ENCODE results near the gene TRAM2. TPM values are rescaled to one million over a fixed set of nuclear protein-coding genes. Genes with fewer than 3 reads are reported as not detected.

TRAM2 gene
- total RNA-seq, 4 donors from 2014 or later, result 3.8 to 33.2 (median 17.6) TPM

DNA sequence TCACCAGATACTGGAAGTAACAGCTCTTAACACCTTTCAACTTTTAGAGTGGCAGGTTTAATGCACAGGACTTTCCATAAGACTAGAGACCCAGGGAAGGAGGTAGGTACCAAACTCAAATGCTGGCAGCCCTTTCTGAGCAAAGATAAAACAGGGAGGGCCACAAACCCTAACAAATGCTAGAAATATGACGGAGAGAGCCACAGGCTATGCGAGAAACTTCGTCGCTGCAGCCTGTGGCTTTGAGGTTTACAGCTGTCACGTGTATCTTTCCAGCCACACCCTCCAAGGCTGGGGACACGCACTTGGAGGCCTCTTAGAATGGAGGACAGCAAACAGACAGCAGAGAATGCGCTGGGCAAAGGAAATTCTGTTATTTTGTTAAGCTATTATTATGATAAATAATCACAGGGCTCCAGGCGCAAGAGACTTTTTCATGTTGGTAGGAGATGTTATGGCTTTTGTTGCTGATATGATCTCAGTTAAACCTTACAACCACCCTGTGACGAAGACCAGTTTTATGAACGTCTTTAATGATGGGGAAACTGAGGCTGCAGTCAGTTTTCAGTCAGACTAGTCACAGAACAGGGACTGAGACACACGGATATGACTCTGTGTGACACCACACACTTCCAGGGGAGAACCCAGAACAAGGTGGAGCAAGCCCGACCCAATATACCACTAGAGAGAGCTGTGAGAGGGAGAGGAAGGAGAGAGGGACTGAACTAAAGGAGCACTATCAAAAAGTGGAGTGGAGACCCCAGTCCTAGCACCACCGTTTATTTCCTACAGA lies 2.0 kb downstream of the TRAM2 start:
- Histone ChIP-seq H3K4me1 (peaks cover 5 to 14% of the 10 kb centered on the region in 2 donors), H3K27ac (peak overlapping the region; percentile 94 to 99), H3K36me3 (no peaks in the 10 kb centered on the region), H3K27me3 (no peaks in the 10 kb centered on the region), H3K4me3 (peak overlapping the region; percentile 69 to 75), H3K9me3 (no peaks in the 10 kb centered on the region)
- intact Hi-C loops (cut with DNase I; ENCODE audit: low total_unique reads), result loop anchor here (10.0 kb wide), 1 partner anchor 60 kb away; no protein-coding TSS in a partner anchor
- TF ChIP-seq, protein P1, sequence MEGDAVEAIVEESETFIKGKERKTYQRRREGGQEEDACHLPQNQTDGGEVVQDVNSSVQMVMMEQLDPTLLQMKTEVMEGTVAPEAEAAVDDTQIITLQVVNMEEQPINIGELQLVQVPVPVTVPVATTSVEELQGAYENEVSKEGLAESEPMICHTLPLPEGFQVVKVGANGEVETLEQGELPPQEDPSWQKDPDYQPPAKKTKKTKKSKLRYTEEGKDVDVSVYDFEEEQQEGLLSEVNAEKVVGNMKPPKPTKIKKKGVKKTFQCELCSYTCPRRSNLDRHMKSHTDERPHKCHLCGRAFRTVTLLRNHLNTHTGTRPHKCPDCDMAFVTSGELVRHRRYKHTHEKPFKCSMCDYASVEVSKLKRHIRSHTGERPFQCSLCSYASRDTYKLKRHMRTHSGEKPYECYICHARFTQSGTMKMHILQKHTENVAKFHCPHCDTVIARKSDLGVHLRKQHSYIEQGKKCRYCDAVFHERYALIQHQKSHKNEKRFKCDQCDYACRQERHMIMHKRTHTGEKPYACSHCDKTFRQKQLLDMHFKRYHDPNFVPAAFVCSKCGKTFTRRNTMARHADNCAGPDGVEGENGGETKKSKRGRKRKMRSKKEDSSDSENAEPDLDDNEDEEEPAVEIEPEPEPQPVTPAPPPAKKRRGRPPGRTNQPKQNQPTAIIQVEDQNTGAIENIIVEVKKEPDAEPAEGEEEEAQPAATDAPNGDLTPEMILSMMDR (IDR thresholded peaks at IDR 0.05), result no peak
- TF ChIP-seq POLR2A (IDR thresholded peaks at IDR 0.05), result no peak
- DNase-seq, result peak in 1 of 2 donors; percentile 36

DNA sequence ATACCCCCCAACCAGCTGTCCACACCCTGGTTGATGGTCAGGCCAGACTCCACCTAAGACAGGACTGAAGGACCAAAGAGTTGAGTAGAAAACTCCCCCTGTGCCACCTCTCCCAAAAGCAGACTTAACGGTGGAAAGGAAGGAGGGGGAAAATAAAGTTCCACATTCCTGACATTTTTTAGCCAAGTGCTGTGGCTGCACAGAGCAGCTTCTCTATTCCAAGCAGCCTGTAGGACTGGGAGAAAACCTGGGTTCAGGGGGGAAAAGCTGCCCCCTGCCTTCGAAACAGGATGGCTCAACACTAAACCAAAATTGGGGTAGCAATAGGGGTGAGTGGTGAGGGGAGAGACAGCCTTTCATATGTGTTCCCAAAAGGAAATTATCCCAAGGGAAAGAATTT lies 3.6 kb downstream of the TRAM2 start:
- TF ChIP-seq, protein P1 (IDR thresholded peaks at IDR 0.05), result no peak
- no peak for TF ChIP-seq POLR2A (IDR thresholded peaks at IDR 0.05)
- H3K4me3 ChIP-seq, result peak overlapping the region in 1 of 2 donors; percentile 8
- no peaks in the 10 kb centered on the region for H3K9me3 ChIP-seq
- H3K27me3 ChIP-seq, result no peaks in the 10 kb centered on the region
- H3K4me1 ChIP-seq, result peaks cover 4 to 16% of the 10 kb centered on the region in 2 donors
- intact Hi-C loops (cut with DNase I; ENCODE audit: low total_unique reads), result loop anchor here (10.0 kb wide), 1 partner anchor 58 kb away; no protein-coding TSS in a partner anchor
- DNase-seq, result no peak
- H3K36me3 ChIP-seq, result no peaks in the 10 kb centered on the region
- peak overlapping the region; percentile 94 to 99 for H3K27ac ChIP-seq

DNA sequence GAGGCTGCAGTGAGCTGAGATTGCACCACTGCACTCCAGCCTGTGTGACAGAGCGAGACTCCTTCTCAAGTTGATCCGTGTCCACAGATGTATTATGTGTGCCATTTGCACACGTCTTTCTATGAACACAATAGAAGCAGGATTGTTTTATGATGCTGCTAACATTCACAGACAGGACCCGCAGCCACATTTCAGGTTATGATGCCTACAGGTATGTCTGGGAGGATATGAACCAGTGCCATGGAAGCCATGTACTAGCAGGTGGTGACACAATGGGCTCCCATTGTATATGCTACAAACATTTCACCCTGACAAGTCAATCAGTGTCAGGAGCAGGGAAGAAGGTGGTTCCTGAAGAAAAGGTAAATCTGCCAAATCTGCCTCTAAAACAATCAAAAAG lies 4.3 kb downstream of the TRAM2 start:
- intact Hi-C loops (cut with DNase I; ENCODE audit: low total_unique reads), result loop anchor here (10.0 kb wide), 1 partner anchor 58 kb away; no protein-coding TSS in a partner anchor
- no peaks in the 10 kb centered on the region for H3K27me3 ChIP-seq
- peak overlapping the region; percentile 94 to 99 for H3K27ac ChIP-seq
- no peaks in the 10 kb centered on the region for H3K36me3 ChIP-seq
- no peaks in the 10 kb centered on the region for H3K9me3 ChIP-seq
- peaks cover 0 to 16% of the 10 kb centered on the region in 2 donors for H3K4me1 ChIP-seq
- DNase-seq, result no peak
- TF ChIP-seq POLR2A (IDR thresholded peaks at IDR 0.05), result no peak
- TF ChIP-seq, protein P1 (IDR thresholded peaks at IDR 0.05), result no peak
- no peak overlapping the region for H3K4me3 ChIP-seq

DNA sequence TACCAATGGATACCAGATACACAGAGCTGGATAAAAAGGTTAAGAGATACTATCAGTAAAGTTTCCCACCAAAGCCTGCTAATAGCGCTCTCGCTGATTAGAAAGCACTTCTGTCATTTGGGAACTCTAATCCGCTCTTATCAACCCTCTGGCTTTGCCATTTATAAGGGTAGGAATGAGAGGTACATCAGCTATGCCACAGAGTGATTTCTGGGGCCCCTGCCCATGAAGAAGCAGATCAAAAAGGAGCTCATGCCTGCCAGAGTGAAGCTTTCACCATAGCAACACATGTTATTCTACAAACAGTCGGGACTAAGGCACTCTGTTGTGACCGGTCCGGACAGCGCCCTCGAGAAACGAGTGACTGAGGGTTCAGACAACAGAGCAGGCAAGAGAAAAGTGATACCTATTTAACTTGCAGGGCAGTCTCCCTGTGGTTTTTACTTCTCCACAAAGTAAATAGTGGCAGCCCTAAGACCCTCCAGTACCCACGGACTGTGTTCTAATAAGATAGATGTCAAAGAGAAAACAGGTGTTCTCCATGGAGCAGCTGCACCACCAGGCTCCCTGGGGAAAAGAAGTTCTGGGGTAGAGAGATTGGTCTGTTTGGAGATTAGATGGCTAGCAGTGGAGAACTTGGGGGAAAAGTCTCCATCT lies 5.6 kb downstream of the TRAM2 start:
- Histone ChIP-seq H3K36me3 (no peaks in the 10 kb centered on the region), H3K4me1 (peaks cover 0 to 16% of the 10 kb centered on the region in 2 donors), H3K9me3 (no peaks in the 10 kb centered on the region), H3K4me3 (no peak overlapping the region), H3K27me3 (no peaks in the 10 kb centered on the region), H3K27ac (peak overlapping the region; percentile 47 to 51)
- DNase-seq, result no peak
- intact Hi-C loops (cut with DNase I; ENCODE audit: low total_unique reads), result loop anchor here (10.0 kb wide), 1 partner anchor 56 kb away; no protein-coding TSS in a partner anchor
- TF ChIP-seq, protein P1 (IDR thresholded peaks at IDR 0.05), result no peak
- no peak for TF ChIP-seq POLR2A (IDR thresholded peaks at IDR 0.05)
